GM18526 (cell line): ENCODE measurements around the gene RMC1.

Experiments
- POLR2A ChIP-seq: IDR thresholded peaks from 3 replicates; pipeline ENCODE4 v1.6.1; 2011; ENCODE audit not compliant: insufficient read length; ENCODE audit errors: extremely low read depth

Gene RMC1

DNA sequence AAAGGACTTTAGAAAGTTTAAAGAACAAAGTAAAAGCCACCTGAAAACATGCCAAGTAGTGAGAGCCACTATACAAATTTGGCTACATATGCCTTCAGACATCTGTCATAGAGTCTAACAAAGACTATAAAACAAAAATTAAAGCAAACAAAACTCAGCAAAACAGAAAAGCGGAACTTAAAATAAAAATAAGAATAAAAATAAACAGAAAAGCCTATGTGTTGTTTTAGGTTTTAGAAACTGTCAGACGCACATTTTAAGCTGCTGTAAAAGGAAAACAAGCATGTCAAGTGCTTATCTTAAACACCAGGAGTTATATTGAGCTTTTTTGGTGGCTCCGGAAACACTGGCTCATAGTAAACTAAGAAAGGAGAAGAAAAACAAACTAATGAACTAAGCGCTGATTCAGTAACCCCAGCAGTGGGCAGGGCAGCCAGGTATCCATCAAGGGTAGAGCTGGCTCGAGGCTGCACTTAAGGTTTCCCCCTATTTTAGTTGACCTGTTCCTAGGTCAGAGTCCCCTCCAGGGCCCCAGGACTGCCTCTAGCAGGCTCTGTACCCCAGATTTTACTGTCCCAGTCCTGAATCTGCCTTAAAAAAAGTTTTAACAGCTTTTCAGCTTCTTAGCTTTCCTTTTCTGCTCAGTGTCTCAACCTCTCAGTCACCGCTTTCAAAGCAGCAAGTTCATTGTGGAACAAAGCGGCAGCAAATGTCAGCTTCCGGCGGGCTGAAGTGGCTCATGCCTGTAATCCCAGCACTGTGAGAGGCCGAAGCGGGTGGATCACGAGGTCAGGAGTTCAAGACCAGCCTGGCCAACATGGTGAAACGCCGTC is 15.4 kb upstream of the RMC1 start:
- TF ChIP-seq POLR2A = no peak

DNA sequence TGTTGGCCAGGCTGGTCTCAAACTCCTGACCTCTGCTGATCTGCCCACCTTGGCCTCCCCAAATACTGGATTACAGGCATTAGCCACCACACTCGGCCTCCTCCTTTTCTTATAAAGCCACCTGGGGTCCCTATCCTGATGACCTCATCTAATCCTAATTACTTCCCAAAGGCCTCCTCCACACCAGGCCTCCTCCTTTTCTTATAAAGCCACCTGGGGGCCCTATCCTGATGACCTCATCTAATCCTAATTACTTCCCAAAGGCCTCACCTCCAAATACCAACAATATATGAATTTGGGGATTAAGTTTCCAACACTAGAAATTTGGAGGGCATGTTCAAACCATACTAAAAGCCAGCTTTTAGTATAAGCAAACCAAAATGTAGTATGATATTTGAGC is 9.7 kb upstream of the RMC1 start:
- TF ChIP-seq POLR2A = no peak

DNA sequence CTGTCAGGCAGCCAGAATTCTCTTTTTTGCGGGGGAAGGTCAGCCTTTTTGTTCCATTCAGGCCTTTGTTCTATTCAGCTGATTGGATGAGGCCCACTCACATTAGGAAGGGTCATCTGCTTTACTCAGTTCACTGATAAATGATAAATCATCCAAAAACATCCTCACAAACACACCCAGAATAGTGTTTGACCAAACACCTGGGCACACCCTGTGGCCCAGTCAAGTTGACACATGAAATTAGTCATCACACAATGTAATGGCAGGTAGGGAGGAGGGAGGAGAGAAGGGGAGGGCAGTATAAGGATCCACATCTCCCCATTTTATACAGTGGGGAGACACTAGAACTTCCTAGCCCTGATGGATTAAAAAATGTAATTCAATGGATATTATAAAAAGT is 8.3 kb upstream of the RMC1 start:
- TF ChIP-seq POLR2A = no peak

- no peak for TF ChIP-seq POLR2A
These were observed 7.4 kb upstream of the RMC1 start for GRCh38 chr18:23495723-23496440.

GRCh38 chr18:23498117-23498516 is 5.2 kb upstream of the RMC1 start:
- TF ChIP-seq POLR2A = no peak

DNA sequence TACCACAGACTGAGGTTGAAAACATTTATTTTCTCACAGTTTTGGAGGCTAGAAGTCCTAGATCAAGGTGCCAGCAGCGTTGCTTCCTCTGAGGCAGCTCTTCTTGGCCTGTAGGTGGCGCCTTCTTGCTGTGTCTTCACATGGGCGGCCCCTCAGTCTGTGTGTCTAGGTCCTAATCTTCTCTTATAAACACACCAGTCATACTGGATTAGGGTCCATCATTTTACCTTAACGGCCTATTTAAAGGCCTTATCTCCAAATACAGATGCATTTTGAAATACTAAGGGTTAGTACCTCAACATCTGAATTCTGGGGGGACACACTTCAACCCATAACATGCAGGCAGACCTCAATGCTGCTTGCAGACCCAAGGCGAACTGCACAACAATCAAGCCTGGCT is 4.4 kb upstream of the RMC1 start:
- TF ChIP-seq POLR2A = no peak

DNA sequence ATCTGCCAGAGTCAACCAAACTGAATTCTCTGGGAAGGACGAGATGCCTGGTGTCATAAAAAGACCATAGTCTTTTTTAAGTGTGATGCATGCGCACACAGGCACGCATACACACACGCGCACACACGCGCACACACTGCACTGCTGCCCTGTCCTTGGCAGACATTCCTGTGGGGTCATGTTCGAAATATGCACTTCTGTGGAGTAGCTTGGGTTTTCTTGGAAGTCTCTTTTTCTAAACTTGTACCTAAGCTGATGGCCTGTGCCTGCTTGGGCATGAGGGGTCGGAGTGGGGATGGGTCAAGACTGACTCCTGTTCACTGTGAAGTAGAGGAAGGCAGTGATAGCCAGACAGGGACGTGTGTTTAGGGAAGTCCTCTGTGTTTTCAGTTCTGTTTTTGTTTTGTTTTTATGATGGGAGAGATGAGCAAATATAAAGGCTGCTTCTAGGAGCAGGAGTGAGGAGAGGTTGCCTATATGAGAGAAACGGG is 4.0 kb upstream of the RMC1 start:
- TF ChIP-seq POLR2A = no peak

DNA sequence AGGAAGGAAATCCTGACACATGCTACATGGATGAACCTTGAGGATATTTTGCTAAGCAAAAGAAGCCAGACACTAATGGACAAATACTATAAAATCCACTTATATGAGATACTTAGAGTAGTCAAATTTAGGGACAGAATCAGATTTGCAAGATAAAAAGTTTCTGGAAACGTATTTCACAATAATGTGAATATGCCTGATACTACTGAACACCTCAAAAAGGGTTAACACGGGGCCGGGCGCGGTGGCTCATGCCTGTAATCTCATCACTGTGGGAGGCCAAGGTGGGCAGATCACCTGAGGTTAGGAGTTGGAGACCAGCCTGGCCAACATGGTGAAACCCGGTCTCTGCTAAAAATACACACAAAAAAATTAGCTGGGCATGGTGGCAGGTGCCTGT is 1.7 kb upstream of the RMC1 start:
- TF ChIP-seq POLR2A = no peak

GRCh38 chr18:23502516-23503037 is 734 bp upstream of the RMC1 start:
- TF ChIP-seq POLR2A = no peak

DNA sequence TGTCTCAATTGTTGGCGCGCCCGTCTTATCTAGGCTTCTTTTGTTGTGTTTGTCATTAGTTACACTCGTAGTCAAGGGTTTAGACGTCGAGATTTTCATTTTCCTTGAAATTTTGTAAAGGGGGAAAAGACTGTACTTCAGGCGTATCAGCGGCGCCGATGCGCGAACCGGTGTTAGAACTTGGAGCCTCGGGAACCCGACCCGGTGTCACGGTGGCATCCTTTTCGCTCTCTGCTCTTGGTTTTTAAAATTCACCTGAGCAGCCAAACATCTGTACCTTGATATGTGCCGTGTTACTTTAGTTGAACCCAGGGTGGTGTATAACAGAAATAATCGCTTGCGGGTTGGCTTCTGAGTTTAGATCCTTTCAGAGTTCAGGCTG is 643 bp downstream of the RMC1 start:
- no peak for TF ChIP-seq POLR2A

GRCh38 chr18:23504720-23505119 is 1.4 kb downstream of the RMC1 start:
- TF ChIP-seq POLR2A = no peak

DNA sequence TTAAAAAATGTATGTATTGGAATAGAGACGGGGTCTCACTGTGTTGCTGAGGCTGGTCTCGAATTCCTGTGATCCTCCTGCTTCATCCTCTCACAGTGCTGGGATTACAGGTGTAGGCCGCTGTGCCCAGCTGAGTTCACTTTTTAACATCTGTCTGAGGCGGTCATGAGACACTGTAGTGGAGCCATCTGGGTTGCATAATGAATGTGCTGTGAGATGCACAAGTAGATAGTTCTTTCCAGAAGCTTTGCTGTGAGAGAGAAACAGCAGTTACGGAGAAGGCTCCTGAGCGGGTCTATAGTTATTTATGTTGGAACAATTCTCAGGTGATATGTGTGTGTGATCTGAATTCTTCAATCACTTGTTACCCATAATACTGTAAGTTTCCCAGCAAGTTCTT is 3.1 kb downstream of the RMC1 start:
- no peak for TF ChIP-seq POLR2A

- TF ChIP-seq POLR2A = no peak
These were observed 9.3 kb downstream of the RMC1 start for GRCh38 chr18:23512641-23513040.

GRCh38 chr18:23515911-23516546 is 12.7 kb downstream of the RMC1 start:
- TF ChIP-seq POLR2A = no peak

DNA sequence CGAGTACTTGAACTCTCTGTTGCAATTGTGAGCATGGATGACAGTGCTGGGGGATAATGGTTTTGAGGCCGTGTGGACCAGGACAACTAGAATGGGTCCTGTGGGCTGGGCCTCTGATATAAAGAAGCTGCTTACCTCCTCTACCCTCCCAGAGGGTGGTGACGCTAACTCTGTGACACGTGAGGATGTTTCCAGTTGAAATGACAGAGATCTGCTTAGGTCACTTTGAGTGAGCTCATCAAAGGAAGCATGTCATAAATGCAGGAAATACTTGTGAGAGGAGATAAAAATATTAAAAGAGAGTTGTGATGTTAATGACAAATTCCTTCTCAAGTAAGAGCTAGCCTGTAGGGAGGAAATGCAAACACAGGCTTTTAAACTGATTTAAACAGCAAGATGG is 16.4 kb downstream of the RMC1 start:
- TF ChIP-seq POLR2A = no peak

DNA sequence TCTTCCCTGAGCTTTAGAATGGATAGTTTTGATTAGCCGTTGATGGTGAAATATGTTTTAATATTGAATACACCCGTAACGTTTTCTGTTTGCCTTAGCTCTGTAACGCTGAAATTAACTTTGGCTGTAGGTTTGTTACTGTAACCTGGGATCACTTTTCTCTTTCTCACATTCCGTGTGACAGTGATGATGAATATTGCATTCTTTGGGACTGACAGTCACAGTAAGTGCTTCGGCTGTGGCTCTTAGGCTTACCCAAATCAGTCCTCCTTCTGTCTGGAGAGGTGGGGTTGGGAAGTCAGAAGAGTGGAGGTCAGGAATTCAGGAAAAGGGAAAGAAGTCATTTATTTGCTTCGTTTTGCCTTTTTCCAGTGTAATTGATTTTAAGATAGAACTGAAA is 18.0 kb downstream of the RMC1 start:
- no peak for TF ChIP-seq POLR2A
